H9 (cell line): ENCODE data around the gene DND1. TPM values are rescaled to one million over a fixed set of nuclear protein-coding genes. Genes with fewer than 3 reads are reported as not detected.

Source experiments
- DNase-seq: peaks from one replicate; pipeline ENCODE4 v3.0.0-alpha.2; 2017
- H2AFZ ChIP-seq: one replicate; pipeline ENCODE4 v1.6.1; 2013; ENCODE audit warnings: mild to moderate bottlenecking, low read length, control low read depth, moderate library complexity
- H2AK5ac ChIP-seq: 2 replicates; pipeline ENCODE4 v1.6.1; 2013; ENCODE audit warnings: low read length, control low read depth, mixed read lengths; ENCODE audit not compliant: insufficient read length
- H2BK120ac ChIP-seq: one replicate; pipeline ENCODE4 v1.6.1; 2013; ENCODE audit warnings: low read depth, mild to moderate bottlenecking, low read length, control low read depth, inconsistent platforms; ENCODE audit not compliant: poor library complexity, severe bottlenecking
- H2BK12ac ChIP-seq: 2 replicates; pipeline ENCODE4 v1.6.1; 2013; ENCODE audit warnings: low read length, control low read depth, mixed read lengths, low read depth; ENCODE audit not compliant: insufficient read length
- H2BK15ac ChIP-seq: 2 replicates; pipeline ENCODE4 v1.6.1; 2013; ENCODE audit warnings: low read depth, low read length, control low read depth
- H2BK20ac ChIP-seq: one replicate; pipeline ENCODE4 v1.6.1; 2013; ENCODE audit warnings: low read depth, mild to moderate bottlenecking, low read length, control low read depth, inconsistent platforms; ENCODE audit not compliant: poor library complexity, severe bottlenecking
- H2BK5ac ChIP-seq: 2 replicates; pipeline ENCODE4 v1.6.1; 2013; ENCODE audit warnings: low read length, control low read depth, mixed read lengths; ENCODE audit not compliant: insufficient read length
- H3K14ac ChIP-seq: 2 replicates; pipeline ENCODE4 v1.6.1; 2013; ENCODE audit warnings: low read length, control low read depth; ENCODE audit not compliant: insufficient read depth
- H3K18ac ChIP-seq: 2 replicates; pipeline ENCODE4 v1.6.1; 2013; ENCODE audit warnings: low read depth, mild to moderate bottlenecking, mixed read lengths, low read length, control low read depth; ENCODE audit not compliant: insufficient read length
- H3K23ac ChIP-seq: 2 replicates; pipeline ENCODE4 v1.6.1; 2013; ENCODE audit warnings: low read length, control low read depth, mixed read lengths, low read depth; ENCODE audit not compliant: insufficient read length
- H3K23me2 ChIP-seq: 2 replicates; pipeline ENCODE4 v1.6.1; 2013; ENCODE audit warnings: low read depth, mild to moderate bottlenecking, mixed read lengths, low read length, control low read depth; ENCODE audit not compliant: insufficient read length, poor library complexity, severe bottlenecking
- H3K27ac ChIP-seq: 2 replicates; pipeline ENCODE4 v1.5.1; 2013; ENCODE audit warnings: low read length, control low read depth, mixed read lengths, low read depth; ENCODE audit not compliant: insufficient read length
- H3K27me3 ChIP-seq: 2 replicates; pipeline ENCODE4 v1.6.1; 2013; ENCODE audit warnings: low read length, control low read depth, inconsistent platforms; ENCODE audit not compliant: insufficient read depth
- H3K4ac ChIP-seq: 2 replicates; pipeline ENCODE4 v1.6.1; 2013; ENCODE audit warnings: low read depth, mild to moderate bottlenecking, control low read depth, inconsistent platforms, low read length, moderate library complexity
- H3K4me1 ChIP-seq: 2 replicates; pipeline ENCODE4 v1.6.1; 2013; ENCODE audit warnings: low read length, control low read depth, inconsistent platforms; ENCODE audit not compliant: insufficient read depth
- H3K4me2 ChIP-seq: 2 replicates; pipeline ENCODE4 v1.6.1; 2013; ENCODE audit warnings: low read length, control low read depth, mixed read lengths; ENCODE audit not compliant: insufficient read length, insufficient read depth
- H3K56ac ChIP-seq: 2 replicates; pipeline ENCODE4 v1.6.1; 2013; ENCODE audit warnings: low read depth, mild to moderate bottlenecking, mixed read lengths, low read length, control low read depth; ENCODE audit not compliant: insufficient read length
- H3K79me1 ChIP-seq: 2 replicates; pipeline ENCODE4 v1.6.1; 2013; ENCODE audit warnings: low read depth, mild to moderate bottlenecking, moderate library complexity, low read length, control low read depth, inconsistent platforms; ENCODE audit not compliant: insufficient read depth, poor library complexity, severe bottlenecking
- H3K79me2 ChIP-seq: 2 replicates; pipeline ENCODE4 v1.6.1; 2013; ENCODE audit warnings: low read length, control low read depth, inconsistent platforms; ENCODE audit not compliant: insufficient read depth
- H3K9ac ChIP-seq: 2 replicates; pipeline ENCODE4 v1.6.1; 2013; ENCODE audit warnings: low read length, control low read depth, mixed read lengths; ENCODE audit not compliant: insufficient read length; ENCODE audit errors: extremely low read depth
- H3K9me3 ChIP-seq: one replicate; pipeline ENCODE4 v1.6.1; 2013; ENCODE audit warnings: low read depth, low read length, inconsistent platforms; ENCODE audit not compliant: control insufficient read depth
- H3T11ph ChIP-seq: one replicate; pipeline ENCODE4 v1.6.1; 2013; ENCODE audit warnings: mild to moderate bottlenecking, low read length, control low read depth, inconsistent platforms
- H4K20me1 ChIP-seq: one replicate; pipeline ENCODE4 v1.6.1; 2013; ENCODE audit not compliant: control insufficient read depth, insufficient read length, insufficient read depth
- H4K5ac ChIP-seq: 2 replicates; pipeline ENCODE4 v1.6.1; 2013; ENCODE audit warnings: low read depth, mild to moderate bottlenecking, mixed read lengths, low read length, control low read depth; ENCODE audit not compliant: insufficient read length
- H4K8ac ChIP-seq: replicated peaks from 2 replicates; pipeline ENCODE4 v1.6.1; 2013; ENCODE audit warnings: low read length, control low read depth, mixed read lengths, low read depth; ENCODE audit not compliant: insufficient read length
- H4K91ac ChIP-seq: 2 replicates; pipeline ENCODE4 v1.6.1; 2013; ENCODE audit warnings: low read depth, mild to moderate bottlenecking, moderate library complexity, mixed read lengths, low read length, control low read depth; ENCODE audit not compliant: insufficient read length
- H3K27ac Mint-ChIP-seq, 3 experiments: 2 replicates in 2 of 3; 3 replicates in 1 of 3; pipeline ENCODE4 v1.8.0; 2020 to 2021; ENCODE audit warnings: mixed read lengths in 3 of 3, mild to moderate bottlenecking in 1 of 3, moderate library complexity in 1 of 3
- H3K27me3 Mint-ChIP-seq: 2 replicates; pipeline ENCODE4 v1.8.0; 2021; ENCODE audit warnings: low read depth, mild to moderate bottlenecking, moderate library complexity, mixed read lengths
- H3K36me3 Mint-ChIP-seq, 3 experiments: 2 replicates in 2 of 3; 3 replicates in 1 of 3; pipeline ENCODE4 v1.8.0; 2020 to 2021; ENCODE audit warnings: low read depth in 3 of 3, mixed read lengths in 3 of 3; ENCODE audit not compliant: insufficient read depth in 1 of 3
- H3K4me1 Mint-ChIP-seq, 2 experiments: 2 replicates each; pipeline ENCODE4 v1.8.0; 2020; ENCODE audit warnings: mixed read lengths in 2 of 2
- H3K4me3 Mint-ChIP-seq, 2 experiments: 2 replicates in 1 of 2; 3 replicates in 1 of 2; pipeline ENCODE4 v1.8.0; 2020 to 2021; ENCODE audit warnings: mild to moderate bottlenecking in 2 of 2, mixed read lengths in 2 of 2, moderate library complexity in 1 of 2
- H3K9me3 Mint-ChIP-seq, 2 experiments: 2 replicates in 1 of 2; 3 replicates in 1 of 2; pipeline ENCODE4 v1.8.0; 2020; ENCODE audit warnings: mild to moderate bottlenecking in 2 of 2, mixed read lengths in 2 of 2, moderate library complexity in 1 of 2
- CTCF ChIP-seq: fragments of 200-600 bp; sonication (generic); conservative IDR thresholded peaks from 3 replicates; pipeline ENCODE4 v1.8.0; 2021; ENCODE audit warnings: antibody characterized with exemption, mild to moderate bottlenecking
- WGBS: extraction: QIAGEN DNeasy Blood & Tissue Kit; methylation state at CpG from one replicate; pipeline ENCODE4 v1.1.7; 2013; ENCODE audit warnings: missing lambda C conversion rate, low lambda C conversion rate, mixed read lengths; ENCODE audit not compliant: insufficient read length; ENCODE audit errors: extremely low coverage; 5-methylcytosine and 5-hydroxymethylcytosine counted together
- total RNA-seq: library from RNA; stranded (reverse); gene quantifications from 2 replicates; pipeline ENCODE4 v1.2.1, GENCODE V29; 2021

Gene DND1
- total RNA-seq, 1 experiment from 2014 or later, result 2.4 TPM

DNA sequence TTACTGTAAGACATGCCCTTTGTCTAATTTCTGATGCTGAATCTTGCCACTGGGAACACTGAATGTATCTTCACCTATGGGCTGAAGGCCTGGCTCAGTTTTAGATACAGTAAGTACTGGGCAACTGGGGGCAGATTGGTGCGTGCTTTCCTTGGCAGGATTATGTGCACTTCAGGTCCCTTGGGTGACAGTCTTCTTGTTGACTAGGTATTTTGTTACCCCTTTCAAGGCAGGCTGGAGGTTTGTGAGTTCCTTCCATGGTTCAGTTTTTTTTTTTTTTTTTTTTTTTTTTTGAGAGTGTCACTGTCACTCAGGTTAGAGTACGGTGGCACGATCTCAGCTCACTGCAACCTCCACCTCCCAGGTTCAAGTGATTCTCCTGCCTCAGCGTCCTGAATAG is 34.4 kb upstream of the DND1 start:
- H3K4me1 ChIP-seq, result no peaks in the 10 kb centered on the region
- H4K5ac ChIP-seq, result no peak overlapping the region
- no peak overlapping the region for H3K27ac Mint-ChIP-seq
- no peaks in the 10 kb centered on the region for H3K27me3 ChIP-seq
- no peaks in the 10 kb centered on the region; a peak in 1 of 5 replicates for H3K9me3 Mint-ChIP-seq
- no peak overlapping the region for H3K4ac ChIP-seq
- H3K9me3 ChIP-seq, result no peaks in the 10 kb centered on the region
- WGBS, result no CpG with 5 or more reads among the region's 4 CpGs
- H3K4me2 ChIP-seq, result no peak overlapping the region
- no peak overlapping the region for H3K18ac ChIP-seq
- H2BK12ac ChIP-seq, result no peak overlapping the region
- TF ChIP-seq CTCF, result no peak
- no peak overlapping the region for H3K56ac ChIP-seq
- H2BK5ac ChIP-seq, result no peak overlapping the region
- no peak overlapping the region for H3K27ac ChIP-seq
- H2BK120ac ChIP-seq, result no peak overlapping the region
- H4K20me1 ChIP-seq, result no peaks in the 10 kb centered on the region
- H2BK15ac ChIP-seq, result no peak overlapping the region
- no peak overlapping the region for H2AK5ac ChIP-seq
- H3K4me3 Mint-ChIP-seq, result no peak overlapping the region
- H3K79me1 ChIP-seq, result no peaks in the 10 kb centered on the region
- no peak overlapping the region for H2BK20ac ChIP-seq
- no peak overlapping the region for H4K8ac ChIP-seq
- H3K9ac ChIP-seq, result no peak overlapping the region
- H3T11ph ChIP-seq, result no peak overlapping the region
- no peak overlapping the region for H3K23ac ChIP-seq
- H3K14ac ChIP-seq, result no peak overlapping the region
- peaks cover 24 to 43% (median 33%) of the 10 kb centered on the region in 3 experiments for H3K36me3 Mint-ChIP-seq
- no peak overlapping the region for H2AFZ ChIP-seq
- H4K91ac ChIP-seq, result no peak overlapping the region
- H3K23me2 ChIP-seq, result peaks cover 2% of the 10 kb centered on the region
- H3K27me3 Mint-ChIP-seq, result peaks cover 3% of the 10 kb centered on the region; the same call in 1 of the 2 replicates
- DNase-seq, result no peak
- H3K4me1 Mint-ChIP-seq, result peaks cover 6 to 12% of the 10 kb centered on the region in 2 experiments
- no peaks in the 10 kb centered on the region for H3K79me2 ChIP-seq
